T-helper 2 cell treated with Interferon-gamma antibody and Interleukin-4, amounts not matched to agents 5 μg/mL and 100 μg/mL, for 36 hours (primary cell): ENCODE measurements around the gene RNASEH2C.
"Not testable (repeated sequence)": the region's sequence is repeated elsewhere in the genome, so short reads cannot be mapped to it uniquely, and the experiment has no call there.

ENCODE experiments used
- DNase-seq: peaks from one replicate; pipeline ENCODE4 v3.0.0; 2021; ENCODE audit warnings: low spot score
- H3K27ac Mint-ChIP-seq: one replicate; pipeline ENCODE4 v1.8.0; 2021; ENCODE audit warnings: mild to moderate bottlenecking, mixed read lengths
- H3K27me3 Mint-ChIP-seq: one replicate; pipeline ENCODE4 v1.8.0; 2021; ENCODE audit warnings: low read depth, mixed read lengths
- H3K36me3 Mint-ChIP-seq: one replicate; pipeline ENCODE4 v1.8.0; 2021; ENCODE audit warnings: low read depth, mixed read lengths
- H3K4me1 Mint-ChIP-seq: one replicate; pipeline ENCODE4 v1.8.0; 2021; ENCODE audit warnings: low read depth, mixed read lengths
- H3K4me3 Mint-ChIP-seq: one replicate; pipeline ENCODE4 v1.8.0; 2022; ENCODE audit warnings: mild to moderate bottlenecking, moderate library complexity, mixed read lengths
- H3K9me3 Mint-ChIP-seq: one replicate; pipeline ENCODE4 v1.8.0; 2021; ENCODE audit warnings: mixed read lengths

RNASEH2C gene

GRCh38 chr11:65720211-65720934 lies at the start of gene RNASEH2C:
Gene RNASEH2C (minus strand): TSS chr11:65720798. CDS start chr11:65720758, 40 bp downstream.
- Mint-ChIP-seq H3K4me1 (peaks cover 21% of the 10 kb centered on the region), H3K9me3 (no peaks in the 10 kb centered on the region), H3K36me3 (peaks cover 43% of the 10 kb centered on the region), H3K4me3 (peak within 1 kb of the TSS; percentile 97), H3K27ac (peak within 1 kb of the TSS; percentile 79), H3K27me3 (no peaks in the 10 kb centered on the region)
- DNase-seq = peak; percentile 84

DNA sequence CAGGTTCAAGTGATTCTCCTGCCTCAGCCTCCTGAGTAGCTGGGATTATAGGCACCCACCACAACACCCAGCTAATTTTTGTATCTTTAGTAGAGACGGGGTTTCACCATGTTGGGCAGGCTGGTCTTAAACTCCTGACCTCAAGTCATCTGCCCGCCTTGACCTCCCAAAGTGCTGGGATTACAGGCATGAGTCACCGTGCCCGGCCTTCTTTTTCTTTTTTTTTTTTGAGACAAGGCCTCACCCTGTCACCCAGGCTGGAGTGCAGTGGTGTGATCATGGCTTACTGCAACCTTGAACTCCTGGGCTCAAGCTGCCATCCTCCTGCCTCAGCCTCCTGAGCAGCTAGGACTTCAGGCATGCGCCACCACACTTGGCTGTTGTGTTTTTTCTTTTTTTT lies 47.2 kb upstream of the RNASEH2C start:
- H3K4me3 Mint-ChIP-seq, H3K27me3 Mint-ChIP-seq, H3K4me1 Mint-ChIP-seq, DNase-seq, H3K27ac Mint-ChIP-seq, H3K9me3 Mint-ChIP-seq, H3K36me3 Mint-ChIP-seq: not testable (repeated sequence)

DNA sequence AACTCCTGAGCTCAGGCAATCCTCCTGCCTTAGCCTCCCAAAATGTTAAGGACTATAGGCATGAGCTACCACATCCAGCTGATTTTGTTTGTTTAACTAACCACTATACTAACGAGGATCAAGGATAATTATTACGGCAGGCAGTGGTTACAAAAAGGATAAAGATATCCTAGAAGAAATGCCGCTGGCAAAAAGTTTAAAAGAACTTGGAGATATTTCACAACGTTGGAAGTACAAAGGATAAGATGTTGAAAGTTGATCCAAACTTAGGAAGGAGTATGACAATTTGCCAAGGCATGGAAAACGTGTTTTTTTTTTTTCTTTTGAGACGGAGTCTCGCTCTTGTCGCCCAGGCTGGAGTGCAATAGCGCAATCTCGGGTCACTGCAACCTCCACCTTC lies 46.8 kb upstream of the RNASEH2C start:
- no peak for DNase-seq
- Mint-ChIP-seq H3K4me3 (no peak overlapping the region), H3K27ac (no peak overlapping the region), H3K27me3 (no peaks in the 10 kb centered on the region), H3K36me3 (peaks cover 2% of the 10 kb centered on the region), H3K4me1 (peaks cover 3% of the 10 kb centered on the region), H3K9me3 (no peaks in the 10 kb centered on the region)

DNA sequence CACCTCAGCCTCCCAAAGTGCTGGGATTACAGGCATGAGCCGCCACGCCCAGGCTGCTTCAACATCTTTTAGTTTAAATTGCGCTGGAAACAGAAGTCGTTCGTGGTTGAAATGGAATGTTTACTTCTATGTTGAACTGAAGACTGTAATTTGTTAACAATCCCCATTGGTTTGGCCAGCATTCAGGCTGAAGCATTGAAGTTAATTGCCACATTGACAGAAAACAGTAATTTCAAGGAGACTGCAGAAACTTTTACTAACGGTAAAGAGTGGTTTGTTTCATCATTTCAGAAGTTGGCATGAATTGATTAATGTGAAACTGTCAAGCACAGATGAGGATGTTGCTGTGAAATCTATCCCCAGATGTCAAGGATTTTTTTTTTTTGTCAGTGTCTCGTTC lies 45.9 kb upstream of the RNASEH2C start:
- Mint-ChIP-seq H3K27me3 (peaks cover under 1% of the 10 kb centered on the region), H3K27ac (no peak overlapping the region), H3K4me1 (peaks cover 3% of the 10 kb centered on the region), H3K36me3 (peaks cover 2% of the 10 kb centered on the region), H3K4me3 (no peak overlapping the region), H3K9me3 (no peaks in the 10 kb centered on the region)
- no peak for DNase-seq

GRCh38 chr11:65764434-65764833 lies 43.8 kb upstream of the RNASEH2C start:
- Mint-ChIP-seq H3K4me3 (no peak overlapping the region), H3K27ac (no peak overlapping the region), H3K4me1 (no peaks in the 10 kb centered on the region), H3K27me3 (peaks cover 5% of the 10 kb centered on the region), H3K9me3 (no peaks in the 10 kb centered on the region), H3K36me3 (no peaks in the 10 kb centered on the region)
- no peak for DNase-seq

DNA sequence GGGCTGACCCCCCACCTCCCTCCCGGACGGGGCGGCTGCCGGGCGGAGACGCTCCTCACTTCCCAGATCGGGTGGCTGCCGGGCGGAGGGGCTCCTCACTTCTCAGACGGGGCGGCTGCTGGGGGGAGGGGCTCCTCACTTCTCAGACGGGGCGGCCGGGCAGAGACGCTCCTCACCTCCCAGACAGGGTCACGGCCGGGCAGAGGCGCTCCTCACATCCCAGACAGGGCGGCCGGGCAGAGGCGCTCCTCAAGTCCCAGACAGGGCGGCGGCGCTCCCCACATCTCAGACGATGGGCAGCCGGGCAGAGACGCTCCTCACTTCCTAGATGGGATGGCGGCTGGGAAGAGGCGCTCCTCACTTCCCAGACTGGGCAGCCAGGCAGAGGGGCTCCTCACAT lies 42.2 kb upstream of the RNASEH2C start:
- H3K27me3 Mint-ChIP-seq, H3K9me3 Mint-ChIP-seq, H3K27ac Mint-ChIP-seq, H3K4me3 Mint-ChIP-seq, H3K36me3 Mint-ChIP-seq, DNase-seq, H3K4me1 Mint-ChIP-seq: not testable (repeated sequence)

GRCh38 chr11:65762169-65762568 lies 41.6 kb upstream of the RNASEH2C start:
- not testable (repeated sequence) for H3K36me3 Mint-ChIP-seq, DNase-seq, H3K27me3 Mint-ChIP-seq, H3K9me3 Mint-ChIP-seq, H3K4me3 Mint-ChIP-seq, H3K27ac Mint-ChIP-seq, H3K4me1 Mint-ChIP-seq

GRCh38 chr11:65745049-65745448 lies 24.5 kb upstream of the RNASEH2C start:
- no peak for DNase-seq
- no peak overlapping the region for H3K27ac Mint-ChIP-seq
- peaks cover 28% of the 10 kb centered on the region for H3K27me3 Mint-ChIP-seq
- H3K4me1 Mint-ChIP-seq = no peaks in the 10 kb centered on the region
- H3K4me3 Mint-ChIP-seq = no peak overlapping the region
- H3K9me3 Mint-ChIP-seq = no peaks in the 10 kb centered on the region
- H3K36me3 Mint-ChIP-seq = no peaks in the 10 kb centered on the region

DNA sequence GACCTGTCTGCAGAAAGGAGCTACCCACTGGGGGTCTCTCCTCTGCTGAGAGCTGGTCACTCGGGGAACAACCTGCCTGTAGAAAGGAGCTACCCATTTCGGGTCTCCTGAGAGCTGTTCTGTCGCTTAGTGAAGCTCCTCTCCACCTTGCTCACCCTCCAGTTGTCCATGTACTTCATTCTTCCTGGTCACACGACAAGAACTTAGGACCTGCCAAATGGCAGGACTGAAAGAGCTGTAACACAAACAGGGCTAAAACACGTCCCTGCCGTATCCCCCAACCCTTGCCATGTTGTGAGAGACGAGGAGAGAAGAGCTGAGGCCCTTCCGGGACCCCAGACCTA lies 24.1 kb upstream of the RNASEH2C start:
- Mint-ChIP-seq H3K27me3 (peaks cover 24% of the 10 kb centered on the region), H3K36me3 (no peaks in the 10 kb centered on the region), H3K4me3 (no peak overlapping the region), H3K4me1 (no peaks in the 10 kb centered on the region), H3K9me3 (no peaks in the 10 kb centered on the region), H3K27ac (no peak overlapping the region)
- DNase-seq = no peak

DNA sequence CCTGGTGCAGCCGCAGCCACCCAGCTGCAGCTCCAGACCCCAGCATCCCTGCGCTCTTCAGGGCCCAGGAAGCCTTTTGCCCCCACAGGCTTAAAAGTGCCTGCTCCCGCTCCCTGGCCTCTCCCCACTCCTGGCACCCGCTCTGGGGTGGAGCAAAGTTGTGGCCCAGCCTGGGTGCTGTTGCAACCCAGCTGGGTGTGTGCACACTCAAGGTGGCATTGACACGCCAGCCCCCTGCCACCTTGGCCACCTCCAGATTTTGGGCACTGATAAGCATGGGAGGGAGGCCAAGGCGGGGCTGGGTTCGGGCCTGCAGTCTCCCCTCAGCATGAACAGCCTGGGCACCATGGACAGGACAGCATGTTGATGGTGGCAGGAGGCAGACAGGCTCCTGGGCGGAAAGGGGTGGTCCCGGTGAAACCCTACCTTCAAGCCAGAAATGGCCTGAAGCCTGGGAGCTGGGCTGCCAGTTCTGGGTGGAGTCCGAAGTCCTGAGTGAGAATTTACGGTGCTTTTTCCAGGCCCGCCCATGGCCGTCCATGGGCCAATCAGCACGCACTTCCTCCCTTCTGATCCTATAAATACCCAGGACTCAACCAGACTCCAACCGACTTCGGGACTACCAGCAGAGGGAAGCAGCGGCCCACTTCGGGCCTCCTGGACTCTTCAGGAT lies 23.6 kb upstream of the RNASEH2C start:
- H3K9me3 Mint-ChIP-seq = no peaks in the 10 kb centered on the region
- H3K27ac Mint-ChIP-seq = no peak overlapping the region
- H3K4me3 Mint-ChIP-seq = no peak overlapping the region
- peaks cover 19% of the 10 kb centered on the region for H3K27me3 Mint-ChIP-seq
- no peaks in the 10 kb centered on the region for H3K36me3 Mint-ChIP-seq
- no peak for DNase-seq
- H3K4me1 Mint-ChIP-seq = no peaks in the 10 kb centered on the region

- Mint-ChIP-seq H3K4me3 (no peak overlapping the region), H3K36me3 (no peaks in the 10 kb centered on the region), H3K27me3 (peaks cover 14% of the 10 kb centered on the region), H3K4me1 (no peaks in the 10 kb centered on the region), H3K27ac (no peak overlapping the region), H3K9me3 (no peaks in the 10 kb centered on the region)
- DNase-seq = no peak
Measured at GRCh38 chr11:65743681-65744025, 23.1 kb upstream of the RNASEH2C start.

GRCh38 chr11:65742353-65742752 lies 21.8 kb upstream of the RNASEH2C start:
- no peaks in the 10 kb centered on the region for H3K36me3 Mint-ChIP-seq
- H3K4me1 Mint-ChIP-seq = no peaks in the 10 kb centered on the region
- DNase-seq = no peak
- H3K4me3 Mint-ChIP-seq = no peak overlapping the region
- no peaks in the 10 kb centered on the region for H3K9me3 Mint-ChIP-seq
- no peak overlapping the region for H3K27ac Mint-ChIP-seq
- H3K27me3 Mint-ChIP-seq = peaks cover 19% of the 10 kb centered on the region

DNA sequence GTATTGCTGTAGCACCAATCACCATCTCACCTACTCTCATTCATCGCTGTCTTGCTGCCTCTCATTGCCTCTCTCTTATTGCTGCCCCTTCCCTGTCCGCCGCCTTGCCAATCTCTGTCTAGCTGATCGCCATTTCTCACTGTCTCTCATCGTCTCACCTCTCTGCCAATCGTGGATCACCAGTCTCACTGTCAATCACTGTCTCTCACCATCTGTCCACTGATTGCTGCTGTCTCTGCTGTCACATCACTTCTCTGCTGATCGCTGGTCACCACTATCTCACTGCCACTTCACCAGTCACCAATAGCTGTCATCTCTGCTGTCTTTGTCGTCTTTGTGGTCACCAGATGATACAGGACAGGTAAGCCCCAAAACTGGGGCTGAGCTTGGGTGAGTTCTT lies 20.6 kb upstream of the RNASEH2C start:
- Mint-ChIP-seq H3K9me3 (peaks cover 10% of the 10 kb centered on the region), H3K27me3 (peaks cover 17% of the 10 kb centered on the region), H3K4me3 (no peak overlapping the region), H3K4me1 (no peaks in the 10 kb centered on the region), H3K36me3 (no peaks in the 10 kb centered on the region), H3K27ac (no peak overlapping the region)
- no peak for DNase-seq

GRCh38 chr11:65739022-65739421 lies 18.4 kb upstream of the RNASEH2C start:
- H3K4me1 Mint-ChIP-seq = no peaks in the 10 kb centered on the region
- peaks cover 12% of the 10 kb centered on the region for H3K27me3 Mint-ChIP-seq
- peaks cover 15% of the 10 kb centered on the region for H3K9me3 Mint-ChIP-seq
- no peak overlapping the region for H3K4me3 Mint-ChIP-seq
- DNase-seq = no peak
- no peak overlapping the region for H3K27ac Mint-ChIP-seq
- H3K36me3 Mint-ChIP-seq = no peaks in the 10 kb centered on the region

DNA sequence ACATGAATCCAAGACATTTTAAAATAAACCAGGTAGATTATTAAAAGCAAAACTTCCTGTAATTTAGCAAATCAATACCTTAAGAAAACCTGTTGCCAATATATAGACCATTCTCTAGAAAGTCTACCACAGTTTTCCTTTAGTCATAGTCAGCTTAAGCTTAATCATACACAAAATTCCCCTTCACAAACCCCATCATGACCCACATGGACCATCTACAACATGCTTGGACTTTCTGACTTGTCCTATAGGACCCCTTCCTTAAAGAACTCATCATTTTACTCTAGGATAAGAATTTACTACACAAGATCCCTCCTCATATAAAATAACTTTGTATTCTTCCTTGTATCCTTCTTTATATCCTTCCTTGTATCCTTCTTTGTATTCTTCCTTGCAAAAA lies 16.2 kb upstream of the RNASEH2C start:
- Mint-ChIP-seq H3K4me1 (no peaks in the 10 kb centered on the region), H3K9me3 (peaks cover 17% of the 10 kb centered on the region), H3K4me3 (no peak overlapping the region), H3K36me3 (no peaks in the 10 kb centered on the region), H3K27ac (no peak overlapping the region), H3K27me3 (peaks cover 20% of the 10 kb centered on the region)
- no peak for DNase-seq
